GM19395 (cell line): Measurements from ENCODE around the gene CA14.
"Not testable (repeated sequence)": the region's sequence is repeated elsewhere in the genome, so short reads cannot be mapped to it uniquely, and the experiment has no call there.

Experiments
- ATAC-seq: cut with Tn5 transposase; IDR thresholded peaks from one replicate; pipeline ENCODE4 v1.9.1; 2021; ENCODE audit warnings: mild to moderate bottlenecking, moderate library complexity; ENCODE audit not compliant: unreplicated experiment

CA14 gene

DNA sequence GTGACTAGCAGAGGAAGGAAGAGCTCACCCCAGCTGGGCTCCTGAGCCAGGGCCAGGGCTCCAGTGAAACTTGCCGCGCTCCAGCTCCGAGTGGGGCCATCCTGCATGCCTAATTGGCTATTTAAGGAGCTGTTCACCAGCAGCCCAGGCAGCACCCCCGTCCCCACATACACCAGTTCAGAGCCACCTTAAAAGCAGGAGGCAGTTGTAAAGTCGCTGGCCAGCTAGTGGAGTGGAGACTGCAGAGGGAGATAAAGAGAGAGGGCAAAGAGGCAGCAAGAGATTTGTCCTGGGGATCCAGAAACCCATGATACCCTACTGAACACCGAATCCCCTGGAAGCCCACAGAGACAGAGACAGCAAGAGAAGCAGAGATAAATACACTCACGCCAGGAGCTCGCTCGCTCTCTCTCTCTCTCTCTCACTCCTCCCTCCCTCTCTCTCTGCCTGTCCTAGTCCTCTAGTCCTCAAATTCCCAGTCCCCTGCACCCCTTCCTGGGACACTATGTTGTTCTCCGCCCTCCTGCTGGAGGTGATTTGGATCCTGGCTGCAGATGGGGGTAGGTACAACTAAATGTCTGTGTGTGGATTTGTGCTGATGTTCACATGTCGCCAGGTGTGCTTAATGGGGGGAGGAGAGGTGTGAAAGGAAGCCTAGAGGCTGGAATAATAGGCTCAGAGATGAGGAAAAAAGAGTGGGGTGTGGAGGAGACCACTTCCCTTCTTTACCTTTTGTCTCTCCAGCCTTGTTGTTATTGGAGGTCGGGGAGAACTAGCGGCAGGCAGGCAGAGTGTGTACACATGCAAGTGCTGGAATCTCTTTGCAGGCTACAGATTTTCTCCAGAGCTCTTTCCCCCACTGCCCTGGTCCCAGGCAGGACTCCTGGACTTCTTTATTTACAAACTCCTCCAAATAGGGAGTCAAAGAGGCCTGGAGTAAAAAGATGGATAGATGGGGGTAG is at the start of gene CA14:
Gene CA14 (plus strand): TSS at position 151 of the 962 bp plus-strand sequence. CDS start 355 bp downstream, at position 506.
- no peak for ATAC-seq

DNA sequence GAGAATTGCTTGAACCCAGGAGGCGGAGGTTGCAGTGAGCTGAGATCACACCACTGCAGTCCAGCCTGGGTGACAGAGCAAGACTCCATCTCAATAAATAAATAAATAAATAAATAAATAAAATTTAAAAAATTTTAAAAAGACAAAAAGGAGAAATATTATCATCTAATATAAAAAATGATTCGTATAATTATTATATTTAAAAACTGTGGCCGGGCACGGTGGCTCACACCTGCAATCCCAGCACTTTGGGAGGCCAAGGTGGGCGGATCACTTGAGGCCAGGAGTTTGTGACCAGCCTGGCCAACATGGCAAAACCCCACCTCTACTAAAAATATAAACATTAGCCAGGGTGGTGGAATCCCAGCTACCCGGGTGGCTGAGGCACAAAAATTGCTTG is 49.1 kb upstream of the CA14 start:
- not testable (repeated sequence) for ATAC-seq

DNA sequence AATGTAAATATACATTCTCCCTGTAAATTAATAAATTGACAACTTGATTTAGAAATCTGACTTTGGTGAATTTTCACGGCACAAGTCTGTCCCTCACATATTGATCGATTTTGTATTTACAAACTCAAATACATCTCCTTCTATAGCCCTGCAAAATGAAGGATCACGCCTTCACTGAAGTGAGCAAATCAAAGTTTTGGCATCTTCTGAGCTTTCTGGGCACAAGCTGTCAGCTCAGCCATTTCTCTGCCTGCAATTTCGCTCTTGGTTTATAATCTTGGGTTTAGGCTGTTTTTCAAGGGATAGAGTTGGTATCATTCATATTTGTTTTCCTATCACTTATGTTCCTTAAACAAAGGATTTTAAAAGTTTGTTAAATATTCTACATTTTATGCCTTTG is 47.5 kb upstream of the CA14 start:
- no peak for ATAC-seq

DNA sequence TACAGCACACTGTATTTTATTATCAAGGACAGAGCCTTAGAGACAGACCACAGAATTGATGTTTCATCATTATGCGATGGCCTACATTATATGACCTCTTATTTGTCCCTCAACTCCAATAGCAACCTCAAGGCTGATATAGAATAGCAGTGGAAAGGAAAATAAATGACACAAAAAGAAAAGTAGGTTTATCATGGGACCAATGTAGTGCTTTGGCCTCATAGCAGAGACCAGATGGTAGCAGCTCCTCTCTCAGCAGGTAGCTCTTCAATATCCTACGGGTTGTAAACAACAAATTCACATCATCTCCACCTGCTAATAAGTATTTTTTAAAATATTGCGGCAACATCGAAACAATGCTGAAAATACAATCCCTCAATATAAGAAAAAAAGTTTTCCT is 46.9 kb upstream of the CA14 start:
- no peak for ATAC-seq

DNA sequence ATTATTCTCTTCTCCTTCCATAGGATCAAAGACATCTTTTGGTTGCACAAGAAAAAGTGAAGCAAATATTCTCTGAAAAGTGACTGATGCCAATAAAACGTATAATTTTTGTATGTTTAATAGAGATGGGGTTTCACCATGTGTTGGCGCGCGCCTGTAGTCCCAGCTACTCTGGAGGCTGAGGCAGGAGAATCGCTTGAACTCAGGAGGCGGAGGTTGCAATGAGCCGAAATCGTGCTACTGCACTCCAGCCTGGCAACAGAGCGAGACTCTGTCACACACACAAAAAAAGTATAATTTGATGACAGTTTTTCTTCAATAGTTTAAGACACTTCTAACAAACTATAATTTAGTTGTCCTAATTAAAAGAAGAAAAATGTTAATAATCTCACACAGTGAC is 45.5 kb upstream of the CA14 start:
- ATAC-seq: no peak

DNA sequence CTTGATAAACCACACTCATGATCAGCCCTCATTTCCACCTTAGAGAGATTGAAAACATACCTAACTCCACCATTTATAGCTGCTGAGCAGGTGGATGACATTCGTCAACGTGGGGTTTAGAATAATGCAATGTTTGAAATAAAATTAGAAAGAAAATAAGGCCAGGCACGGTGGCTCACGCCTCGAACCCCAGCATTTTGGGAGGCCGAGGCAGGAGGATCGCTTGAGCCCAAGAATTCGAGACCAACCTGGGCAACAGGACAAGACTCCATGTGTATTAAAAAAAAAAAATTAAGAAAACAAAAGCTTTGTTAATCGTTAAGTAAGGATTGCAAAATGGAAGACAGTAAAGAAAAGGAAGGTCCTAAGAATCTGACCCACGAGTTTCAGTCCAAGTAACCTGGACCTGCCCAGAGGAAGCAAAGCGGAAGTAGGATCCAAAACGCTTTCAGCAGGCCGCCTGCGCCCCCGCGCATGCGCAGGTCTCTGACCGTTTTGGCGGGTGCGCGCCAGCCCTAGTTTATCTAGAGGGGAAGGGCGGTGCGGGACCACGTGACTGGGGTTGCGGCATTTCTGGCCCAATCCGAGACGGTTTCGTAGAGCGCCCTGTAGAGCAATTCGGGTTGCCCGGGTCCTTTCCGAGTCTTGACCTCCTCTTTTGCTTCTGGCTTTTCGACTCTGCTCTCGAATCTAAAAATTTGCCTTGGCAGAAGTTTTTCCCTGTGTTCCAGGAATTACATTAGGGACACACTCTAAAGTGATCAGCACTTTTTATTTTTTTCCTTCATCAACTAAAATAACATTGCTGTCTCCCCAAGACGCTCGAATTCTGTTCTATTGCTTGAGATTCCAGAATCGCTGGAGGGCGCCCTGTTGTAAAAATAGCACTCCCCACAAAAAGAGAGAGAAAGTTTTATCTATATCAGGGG is 44.1 kb upstream of the CA14 start:
- ATAC-seq: peak; percentile 91

DNA sequence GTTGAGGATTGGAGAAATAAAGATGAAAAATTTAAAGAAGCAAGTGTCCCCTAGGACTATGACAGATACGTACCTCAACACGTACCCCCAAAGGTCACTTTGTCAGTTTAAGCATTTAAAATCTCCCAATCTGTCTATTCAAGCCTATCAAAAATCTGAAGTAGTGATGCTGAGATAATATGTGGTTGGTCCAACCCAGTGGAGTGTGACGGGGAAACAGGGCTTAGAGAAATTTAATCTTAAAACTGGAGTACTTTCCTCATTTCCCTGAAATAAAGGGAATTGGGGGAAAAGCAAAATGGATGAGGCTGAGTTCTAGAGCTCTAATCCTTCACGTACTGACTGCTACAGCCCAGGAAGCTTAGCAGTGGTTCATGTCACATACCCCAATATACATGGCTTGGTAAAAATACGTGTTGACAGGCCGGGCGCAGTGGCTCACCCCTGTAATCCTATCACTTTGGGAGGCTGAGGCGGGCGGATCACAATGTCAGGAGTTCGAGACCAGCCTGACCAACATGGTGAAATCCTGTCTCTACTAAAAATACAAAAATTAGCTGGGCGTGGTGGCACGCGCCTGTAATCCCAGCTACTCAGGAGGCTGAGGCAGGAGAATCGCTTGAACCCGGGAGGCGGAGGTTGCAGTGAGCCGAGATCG is 43.3 kb upstream of the CA14 start:
- not testable (repeated sequence) for ATAC-seq

DNA sequence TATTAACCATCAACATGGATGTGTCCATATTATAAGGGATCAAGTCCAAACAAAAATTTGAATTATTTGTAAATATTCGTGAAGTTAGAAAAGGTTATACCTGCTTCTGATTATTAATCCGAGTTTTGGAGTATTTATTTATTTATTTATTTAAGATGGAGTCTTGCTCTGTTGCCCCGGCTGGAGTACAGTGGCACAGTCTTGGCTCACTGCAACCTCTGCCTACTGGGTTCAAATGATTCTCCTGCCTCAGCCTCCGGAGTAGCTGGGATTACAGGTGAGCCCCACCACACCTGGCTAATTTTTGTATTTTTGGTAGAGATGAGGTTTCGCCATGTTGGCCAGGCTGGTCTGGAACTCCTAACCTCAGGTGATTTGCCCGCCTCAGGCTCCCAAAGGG is 41.7 kb upstream of the CA14 start:
- not testable (repeated sequence) for ATAC-seq

DNA sequence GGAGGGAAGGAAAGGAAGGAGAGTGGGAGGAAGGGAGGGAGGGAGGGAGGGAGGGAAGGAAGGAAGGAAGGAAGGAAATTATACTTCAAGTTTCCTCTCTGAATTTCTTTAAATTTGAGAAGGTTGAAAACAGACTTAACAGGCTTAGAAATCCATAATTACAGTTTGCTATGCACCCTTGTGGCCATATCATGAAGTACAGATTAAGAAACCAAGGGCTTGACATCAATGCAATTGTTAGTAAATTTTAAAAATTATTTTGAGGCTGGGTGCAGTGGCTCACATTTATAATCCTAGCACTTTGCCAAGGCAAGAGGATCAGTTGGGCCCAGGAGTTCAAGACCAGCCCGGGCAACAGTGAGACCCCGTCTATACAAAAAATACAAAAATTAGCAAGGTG is 36.0 kb upstream of the CA14 start:
- no peak for ATAC-seq

DNA sequence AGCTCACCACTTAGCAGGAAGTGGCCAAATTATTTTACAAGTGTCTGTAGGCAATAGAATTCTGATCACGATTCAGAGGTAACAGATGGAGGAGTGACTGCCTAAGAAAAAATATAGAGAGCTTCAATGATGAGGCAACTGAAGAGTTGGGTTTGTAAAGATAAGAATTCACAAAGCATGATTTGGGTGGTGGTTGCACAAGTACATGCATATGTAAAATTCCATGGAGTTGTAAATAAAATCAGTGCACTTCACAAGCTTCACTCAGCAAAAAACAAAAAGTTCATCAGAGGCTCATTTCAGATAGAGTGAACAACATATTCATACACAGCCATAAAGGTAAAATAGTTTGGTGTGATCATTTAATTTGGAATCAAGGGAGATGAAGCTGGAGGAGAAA is 32.6 kb upstream of the CA14 start:
- no peak for ATAC-seq

DNA sequence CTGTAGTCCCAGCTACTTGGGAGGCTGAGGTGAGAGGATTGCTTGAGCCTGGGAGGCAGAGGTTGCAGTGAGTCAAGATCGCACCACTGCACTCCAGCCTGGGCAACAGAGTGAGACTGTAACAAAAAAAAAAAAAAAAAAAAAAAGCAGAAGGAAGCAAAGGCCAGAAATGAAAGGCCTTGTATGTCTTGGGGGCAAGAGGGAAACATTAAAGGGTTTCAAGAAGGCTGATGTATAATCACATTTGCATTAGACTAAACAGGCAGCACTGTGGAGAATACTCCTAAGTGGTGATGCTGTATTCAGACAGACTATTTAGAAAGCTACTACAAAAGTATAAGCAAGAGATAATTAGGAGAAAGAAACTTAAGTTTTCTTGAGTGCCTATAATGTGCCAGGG is 32.0 kb upstream of the CA14 start:
- ATAC-seq: no peak

DNA sequence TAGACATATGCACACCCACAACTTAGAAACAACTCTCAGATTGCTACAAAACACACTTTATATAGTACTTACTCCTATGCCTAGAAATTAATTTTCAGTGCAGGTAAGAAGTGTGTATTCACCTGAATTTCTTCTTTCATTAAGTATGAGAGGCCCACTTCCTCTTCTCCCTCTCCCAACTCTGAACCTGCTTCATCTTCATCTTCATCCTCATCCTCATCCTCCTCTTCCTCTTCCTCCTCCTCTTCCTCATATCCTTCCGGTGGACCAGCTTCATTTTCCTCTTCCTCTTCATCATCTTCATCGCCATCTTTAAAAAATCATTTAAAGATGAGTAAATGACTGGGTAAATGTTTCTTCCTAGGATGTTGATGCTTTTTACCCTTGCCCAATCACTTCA is 31.1 kb upstream of the CA14 start:
- ATAC-seq: no peak

DNA sequence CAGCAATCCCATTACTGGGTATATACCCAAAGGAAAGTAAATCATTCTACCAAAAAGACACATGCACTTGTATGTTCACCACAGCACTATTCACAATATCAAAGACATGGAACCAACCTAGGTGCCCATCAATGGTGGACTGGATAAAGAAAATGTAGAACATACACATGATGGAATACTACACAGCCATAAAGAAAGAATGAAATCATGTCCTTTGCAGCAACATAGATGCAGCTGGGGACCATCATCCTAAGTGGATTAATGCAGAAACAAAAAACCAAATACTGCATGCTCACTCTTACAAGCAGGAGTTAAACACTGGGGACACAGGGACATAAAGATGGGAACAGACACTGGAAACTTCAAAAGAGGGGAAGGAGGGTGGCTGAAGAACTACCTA is 30.3 kb upstream of the CA14 start:
- ATAC-seq: no peak

DNA sequence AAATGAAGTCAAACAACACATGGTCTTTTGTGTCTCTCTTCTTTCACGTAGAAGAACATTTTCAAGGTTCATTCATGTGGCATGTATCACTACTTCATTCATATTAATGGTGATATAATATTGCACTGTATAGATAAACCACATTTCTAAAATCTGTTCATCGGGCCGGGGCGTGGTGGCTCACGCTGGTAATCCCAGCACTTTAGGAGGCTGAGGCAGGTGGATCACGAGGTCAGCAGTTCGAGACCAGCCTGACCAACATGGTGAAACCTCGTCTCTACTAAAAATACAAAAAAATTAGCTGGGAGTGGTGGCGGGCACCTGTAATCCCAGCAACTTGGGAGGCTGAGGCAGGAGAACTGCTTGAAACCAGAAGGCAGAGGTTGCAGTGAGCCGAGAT is 29.3 kb upstream of the CA14 start:
- ATAC-seq: not testable (repeated sequence)

DNA sequence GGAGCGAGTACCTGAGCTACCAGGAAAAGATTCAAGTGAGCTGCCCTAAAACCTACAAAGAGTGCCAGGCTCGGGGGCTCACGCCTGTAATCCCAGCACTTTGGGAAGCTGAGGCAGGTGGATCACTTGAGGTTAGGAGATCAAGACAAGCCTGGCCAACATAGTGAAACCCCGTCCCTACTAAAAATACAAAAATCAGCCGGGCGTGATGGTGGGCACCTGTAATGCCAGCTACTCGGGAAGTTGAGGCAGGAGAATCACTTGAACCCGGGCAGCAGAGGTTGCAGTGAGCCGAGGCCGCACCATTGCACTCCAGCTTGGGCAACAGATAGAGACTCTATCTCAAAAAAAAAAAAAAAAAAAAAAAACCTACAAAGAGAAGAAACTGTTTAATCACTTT is 24.7 kb upstream of the CA14 start:
- not testable (repeated sequence) for ATAC-seq

DNA sequence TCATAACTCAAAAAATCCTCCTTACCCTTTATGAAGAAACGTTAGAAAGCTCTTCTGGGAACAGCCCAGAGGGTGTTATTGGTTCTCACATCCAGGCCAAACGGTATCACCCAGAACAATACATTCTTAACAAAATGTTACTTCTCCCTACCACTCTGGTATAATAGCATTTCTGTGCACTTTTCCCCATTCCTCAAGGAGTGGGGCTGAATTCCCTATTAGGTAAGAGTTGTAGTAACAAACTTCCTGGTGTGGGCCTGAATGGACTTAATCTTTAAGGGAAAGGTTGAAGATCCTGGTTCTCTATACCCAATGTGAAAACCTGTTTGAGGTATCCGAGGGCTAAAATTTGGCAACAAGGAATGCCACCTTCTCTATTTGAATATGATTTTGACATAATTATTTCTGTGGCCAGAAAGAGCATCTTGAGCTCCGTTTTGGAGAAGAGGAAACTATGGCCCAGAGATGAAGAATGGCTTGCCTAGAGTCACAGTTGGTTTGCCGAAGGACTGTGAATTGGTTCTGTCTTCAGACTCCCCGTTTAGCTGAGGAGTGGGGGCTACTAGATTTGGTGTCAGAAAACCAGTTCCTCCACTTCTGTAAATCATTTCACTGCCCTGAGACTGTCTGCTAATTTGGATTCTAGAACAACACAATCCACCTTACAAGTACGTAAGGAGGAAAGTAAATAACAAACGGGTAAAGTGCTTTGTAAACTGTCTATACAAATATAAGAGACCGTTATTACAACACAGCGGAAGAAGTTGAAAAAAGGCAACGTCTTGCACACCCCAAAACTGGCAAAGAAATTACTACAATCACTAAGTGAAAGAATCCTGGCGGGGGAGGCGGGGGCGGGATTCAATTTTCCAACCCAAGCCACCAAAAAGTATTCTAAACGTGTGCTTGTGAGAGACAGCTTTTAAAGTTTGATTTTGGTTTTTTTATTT is 23.9 kb upstream of the CA14 start:
- no peak for ATAC-seq

DNA sequence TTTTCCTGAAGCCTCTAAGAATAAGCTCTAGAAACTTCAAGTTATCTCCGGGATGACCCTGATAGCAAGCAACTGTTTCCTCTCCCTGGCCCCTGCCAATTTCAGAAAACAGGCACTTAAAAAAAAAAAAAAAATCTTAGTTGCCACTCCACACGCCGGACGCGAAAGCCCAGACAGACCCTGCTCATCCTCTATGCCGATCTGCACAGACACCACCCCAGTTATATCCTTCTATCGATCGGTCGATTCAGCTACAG is 23.3 kb upstream of the CA14 start:
- no peak for ATAC-seq

DNA sequence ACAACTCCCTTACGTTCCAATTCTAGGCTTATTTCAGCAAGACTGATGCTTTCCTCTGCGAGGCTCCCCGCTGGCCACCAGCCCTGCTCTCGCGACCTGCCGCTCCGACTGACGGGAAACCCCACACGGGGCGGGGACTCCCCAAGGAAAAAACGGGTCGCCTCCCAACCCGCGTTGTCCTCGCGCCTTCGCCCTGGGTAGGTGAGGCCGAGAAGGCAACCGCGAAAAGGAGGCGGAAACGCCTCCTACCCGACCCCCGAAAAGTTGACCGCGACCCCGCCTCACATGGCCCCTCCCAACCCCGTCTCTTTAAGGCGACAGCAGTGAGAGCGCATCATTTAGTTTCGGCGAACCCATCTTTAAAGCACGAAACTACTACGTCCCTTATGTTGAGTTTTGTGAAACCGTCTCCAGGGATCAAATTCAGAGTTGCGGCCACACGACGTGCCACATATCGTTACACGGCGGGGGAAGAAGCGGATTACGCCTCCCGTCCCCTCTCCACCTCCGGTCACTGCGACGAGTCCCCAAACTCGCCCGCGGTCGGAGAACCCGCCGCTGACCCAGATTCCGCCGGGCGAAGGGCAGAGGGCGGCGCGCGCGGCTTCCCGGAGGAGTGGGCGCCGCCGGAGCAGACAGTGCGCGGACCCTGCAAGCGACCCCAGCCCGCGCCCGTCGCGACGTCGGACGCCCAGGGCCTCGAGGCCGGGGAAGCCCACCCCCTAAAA is 22.8 kb upstream of the CA14 start:
- peak; percentile 50 for ATAC-seq

DNA sequence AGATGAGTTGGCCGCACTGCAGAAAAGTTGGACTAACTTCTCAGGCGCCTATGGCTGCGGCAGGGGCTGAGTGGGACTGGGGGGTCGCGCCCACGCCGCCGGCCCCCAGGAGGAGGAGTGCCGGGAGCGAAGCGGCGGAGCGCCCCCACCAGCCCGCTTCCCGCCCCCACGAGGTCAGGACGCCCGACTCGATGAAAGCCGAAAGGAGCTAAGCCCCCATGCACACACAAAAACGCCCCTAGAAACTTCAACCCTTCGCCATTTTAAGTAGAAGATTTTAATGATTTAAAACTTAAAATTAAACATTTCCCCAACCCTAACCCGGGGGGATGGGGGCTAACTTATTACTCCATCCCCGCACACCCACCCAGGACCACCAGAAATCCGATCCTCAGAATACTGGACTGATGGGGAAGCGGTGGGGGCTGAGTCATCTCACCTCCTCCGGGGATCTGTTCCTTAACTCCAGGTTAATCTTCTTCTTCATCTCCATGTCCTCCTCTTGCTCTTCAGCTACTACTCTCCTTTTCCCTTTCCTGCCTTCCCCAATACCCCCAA is 22.2 kb upstream of the CA14 start:
- no peak for ATAC-seq
